SK-MEL-5 (cell line): ENCODE measurements around the gene CHN2. TPM values are rescaled to one million over a fixed set of nuclear protein-coding genes. Genes with fewer than 3 reads are reported as not detected.

Source experiments
- DNase-seq: peaks from one replicate; pipeline ENCODE4 v3.0.0-alpha.2; 2016; ENCODE audit warnings: low read depth, low spot score
- in situ Hi-C: cut with HindIII; loops from 2 replicates; pipeline ENCODE4 v1.10.0; 2016; ENCODE audit warnings: low sequenced_read_pairs, high pct_unique_total_duplicates, low pct_unique_long_range_greater_than_20kb
- total RNA-seq: library from RNA; depleted of rRNA; stranded (reverse); fragments of >200 nt; shearing (Covaris generic); gene quantifications from 2 replicates; pipeline ENCODE4 v1.2.3, GENCODE V29; 2014

The CHN2 gene
- total RNA-seq, 1 experiment from 2014 or later = 39.5 TPM

DNA sequence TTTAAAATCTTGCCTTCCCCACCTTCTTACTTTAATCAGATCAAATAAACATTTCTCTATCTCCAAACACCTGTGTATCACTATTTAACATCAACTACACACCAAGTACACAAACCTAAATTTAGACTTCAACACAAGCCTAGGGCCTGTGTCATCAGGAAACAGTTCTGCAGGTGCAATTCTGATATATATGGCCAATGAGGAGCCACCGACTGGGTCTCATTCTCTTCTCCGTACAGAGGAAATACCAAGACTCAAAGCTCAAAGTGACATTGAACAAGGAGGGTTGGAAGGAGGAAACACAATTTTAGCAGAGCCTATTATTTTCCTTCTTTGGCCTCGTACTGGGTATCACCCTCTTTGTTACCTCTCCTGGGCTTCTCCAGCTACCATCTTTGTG, 216.4 kb downstream of the CHN2 start:
- in situ Hi-C loops = loop anchor here (25.0 kb wide), 2 partner anchors 299 to 474 kb away; no protein-coding TSS in a partner anchor
- DNase-seq = no peak

DNA sequence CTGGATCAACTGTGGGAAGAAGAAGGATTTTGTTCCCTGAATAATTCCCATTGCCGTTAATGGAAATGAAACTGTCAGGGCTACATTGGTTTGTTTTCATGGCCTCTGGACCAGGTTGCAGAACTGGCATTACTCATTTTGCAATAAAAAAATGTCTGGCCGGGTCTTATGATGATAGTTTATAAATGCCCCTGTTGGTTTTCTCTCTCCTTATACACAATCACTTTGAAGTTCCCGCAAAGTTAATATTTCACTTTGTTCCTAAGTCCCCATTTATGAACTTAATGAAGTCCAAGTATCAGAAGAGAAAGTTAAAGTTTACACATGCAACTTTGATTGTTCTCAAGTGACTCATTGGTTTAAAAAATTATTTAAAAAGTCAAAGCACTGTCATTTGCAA, 218.3 kb downstream of the CHN2 start:
- no peak for DNase-seq
- in situ Hi-C loops = loop anchor here (25.0 kb wide), 2 partner anchors 301 to 476 kb away; no protein-coding TSS in a partner anchor

DNA sequence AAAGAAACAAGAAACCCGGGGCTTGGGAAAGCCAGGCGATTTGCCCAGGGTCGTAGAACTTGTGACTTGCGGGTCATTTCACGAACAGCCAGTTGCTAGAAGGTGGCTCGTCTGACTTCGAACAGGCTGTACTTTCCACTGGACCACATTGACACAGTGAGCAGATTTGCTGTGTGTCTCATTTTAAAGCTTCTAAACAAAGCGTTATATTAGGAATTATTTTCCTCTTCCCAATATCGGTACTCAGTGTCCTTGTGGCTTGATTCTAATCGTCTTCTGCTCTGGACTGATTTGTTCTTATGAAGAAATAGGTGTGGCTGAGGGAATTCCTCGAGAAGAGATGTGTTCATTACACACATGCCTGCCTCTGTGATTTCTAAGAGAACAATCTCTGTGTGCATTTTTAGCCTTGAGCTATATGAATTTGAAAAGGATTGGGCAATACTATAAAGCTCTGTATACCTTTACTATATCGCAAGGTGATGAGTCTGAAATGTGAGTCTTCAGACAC, 219.1 kb downstream of the CHN2 start:
- in situ Hi-C loops = loop anchor here (25.0 kb wide), 2 partner anchors 301 to 476 kb away; no protein-coding TSS in a partner anchor

DNA sequence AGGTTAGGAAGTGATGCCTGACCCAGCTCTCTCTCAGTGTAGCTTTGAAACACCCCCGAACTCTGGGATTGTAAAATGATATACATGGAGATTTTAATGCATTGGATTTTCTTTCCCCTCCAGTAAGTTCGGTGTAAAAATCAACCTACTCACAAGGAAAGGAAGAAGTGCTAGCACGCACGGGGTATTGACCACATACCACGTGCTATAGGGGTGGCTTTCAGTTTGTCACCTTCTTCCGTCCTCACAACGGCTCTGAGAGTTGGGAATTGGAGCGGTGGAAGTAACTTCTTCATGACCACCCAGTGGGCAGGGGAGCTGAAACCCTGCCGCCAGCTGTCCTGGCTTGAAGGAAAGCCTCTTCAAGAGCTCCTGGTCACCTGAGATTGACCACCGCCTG, 219.6 kb downstream of the CHN2 start:
- in situ Hi-C loops = loop anchor here (25.0 kb wide), 2 partner anchors 302 to 477 kb away; no protein-coding TSS in a partner anchor
- DNase-seq = no peak

More for the DNA sequence above, 219.1 kb downstream of the CHN2 start:
- DNase-seq = no peak

DNA sequence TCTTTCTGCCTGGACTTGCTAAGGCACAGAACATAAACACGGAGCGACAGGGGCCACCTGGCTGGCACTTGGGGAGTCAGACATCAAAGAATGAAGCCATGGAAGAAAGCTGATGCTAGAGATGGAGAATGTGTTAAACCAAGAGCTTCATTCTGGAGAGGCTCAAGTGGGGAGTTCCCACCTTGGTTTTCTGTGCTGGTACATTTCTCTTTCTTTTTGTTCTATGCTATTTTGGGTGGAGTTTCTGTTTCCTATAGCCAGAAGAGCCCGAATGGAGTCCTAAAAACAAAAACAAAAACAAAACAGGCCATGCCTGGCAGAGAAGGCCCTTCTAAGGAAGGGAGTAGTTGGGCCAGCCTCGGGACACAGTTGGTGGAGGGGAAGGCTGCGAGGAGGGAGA, 220.6 kb downstream of the CHN2 start:
- DNase-seq = no peak
- in situ Hi-C loops = loop anchor here (25.0 kb wide), 2 partner anchors 303 to 478 kb away; no protein-coding TSS in a partner anchor

DNA sequence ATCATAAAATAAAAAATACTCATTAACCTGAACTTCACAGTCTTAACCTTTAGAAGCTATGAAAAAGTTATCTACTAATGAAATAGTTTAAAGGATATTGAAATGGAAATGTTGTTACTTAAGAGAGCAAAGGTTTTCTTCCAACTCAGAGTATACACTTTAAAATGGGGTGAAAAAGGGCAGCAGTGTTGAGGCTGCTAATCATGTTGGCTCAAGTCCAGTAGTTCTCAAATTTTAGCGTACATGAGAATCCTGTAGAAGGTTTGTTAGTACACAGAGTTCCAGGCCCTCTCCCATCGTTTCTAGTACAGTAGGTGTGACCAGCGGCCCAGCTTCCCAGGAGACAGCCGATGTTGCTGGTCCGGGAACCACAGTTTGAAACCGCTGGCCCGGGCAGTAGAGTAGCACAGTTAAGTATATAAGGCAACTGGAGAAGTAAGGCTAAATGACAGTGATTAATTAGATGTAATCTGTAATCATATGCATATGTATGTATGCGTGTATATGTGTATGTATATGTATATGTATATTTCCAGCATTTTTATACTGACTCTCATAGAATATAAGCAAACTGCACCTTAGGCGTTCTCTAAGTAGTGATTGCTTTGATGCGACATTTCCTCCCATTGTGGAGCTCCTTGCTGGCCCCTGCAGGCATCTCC, 221.8 kb downstream of the CHN2 start:
- no peak for DNase-seq
- in situ Hi-C loops = loop anchor here (25.0 kb wide), 2 partner anchors 304 to 479 kb away; no protein-coding TSS in a partner anchor

DNA sequence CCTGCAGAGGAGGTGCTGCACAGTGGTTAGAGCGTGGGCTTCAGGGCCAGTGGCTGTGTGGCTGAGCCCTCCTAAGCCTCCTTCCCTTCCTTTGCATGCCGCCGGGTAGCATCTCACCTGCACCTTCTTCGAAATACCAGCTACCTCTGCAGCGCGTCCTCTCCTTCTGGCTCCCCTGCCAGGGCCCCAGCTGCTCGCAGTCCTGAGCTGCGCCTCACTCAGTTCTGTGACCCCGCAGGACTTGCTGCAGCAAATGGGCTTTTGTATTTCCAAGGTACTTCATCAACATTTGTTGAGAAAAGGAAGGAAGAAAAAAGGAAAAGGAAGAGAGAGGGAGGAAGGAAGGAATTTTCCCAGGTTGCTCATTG, 222.3 kb downstream of the CHN2 start:
- no peak for DNase-seq
- in situ Hi-C loops = loop anchor here (25.0 kb wide), 2 partner anchors 305 to 480 kb away; no protein-coding TSS in a partner anchor

DNA sequence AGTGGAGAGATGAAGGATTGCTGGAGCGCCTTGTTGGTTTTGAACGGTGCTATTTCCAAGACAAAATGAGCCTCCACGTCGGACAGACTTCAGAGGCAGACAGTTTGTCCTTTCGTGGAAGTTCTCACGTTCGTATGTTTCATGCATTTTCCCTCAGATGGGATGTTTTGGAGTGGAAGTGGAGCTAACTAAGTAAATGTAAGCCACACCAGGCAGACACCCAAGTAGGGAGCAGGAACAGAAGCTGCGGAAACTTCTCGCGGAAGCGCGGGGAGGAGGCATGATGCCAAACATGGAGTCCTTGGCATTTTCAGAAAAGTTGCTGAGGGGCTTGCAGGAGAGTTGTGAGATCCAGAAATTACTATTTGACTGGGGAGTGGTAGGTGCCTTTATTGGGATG, 223.5 kb downstream of the CHN2 start:
- DNase-seq = no peak
- in situ Hi-C loops = loop anchor here (25.0 kb wide), 2 partner anchors 306 to 481 kb away; no protein-coding TSS in a partner anchor

DNA sequence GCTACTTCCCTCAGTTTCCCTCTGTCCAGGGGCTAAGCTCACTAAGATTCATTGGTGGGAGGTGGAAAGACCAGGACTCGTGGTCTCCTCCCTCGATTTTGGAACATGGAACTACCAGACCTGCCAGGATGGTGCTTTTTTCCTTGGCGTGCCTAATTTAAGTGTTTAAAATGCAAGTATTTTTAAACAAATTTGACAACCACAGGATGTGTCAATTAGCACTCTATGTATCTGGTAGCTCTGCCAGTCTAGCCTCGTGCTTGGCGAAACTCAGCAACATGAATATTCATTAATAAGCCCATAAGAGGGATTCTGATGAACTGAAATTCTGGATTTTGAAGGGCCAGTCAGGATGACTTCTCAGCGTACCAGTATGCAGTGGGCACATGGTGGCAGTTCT, 224.1 kb downstream of the CHN2 start:
- in situ Hi-C loops = loop anchor here (25.0 kb wide), 2 partner anchors 306 to 481 kb away; no protein-coding TSS in a partner anchor
- DNase-seq = no peak

DNA sequence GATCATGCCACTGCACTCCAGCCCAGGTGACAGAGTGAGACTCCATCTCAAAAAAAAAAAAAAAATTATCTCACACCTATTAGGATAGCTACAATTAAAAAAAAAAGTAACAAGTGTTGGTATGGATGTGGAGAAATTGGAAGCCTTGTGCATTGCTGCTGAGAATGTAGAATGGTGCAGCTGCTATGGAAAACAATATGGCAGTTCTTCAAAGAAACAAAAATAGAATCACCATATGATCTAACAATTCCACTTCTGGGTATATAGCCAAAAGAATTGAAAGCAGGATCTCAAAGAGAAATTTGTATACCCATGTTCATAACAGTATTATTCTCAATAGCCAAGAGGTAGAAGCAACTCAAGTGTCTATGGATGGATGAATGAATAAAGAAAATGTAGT, 225.4 kb downstream of the CHN2 start:
- DNase-seq = no peak
- in situ Hi-C loops = loop anchor here (25.0 kb wide), 2 partner anchors 308 to 483 kb away; no protein-coding TSS in a partner anchor

DNA sequence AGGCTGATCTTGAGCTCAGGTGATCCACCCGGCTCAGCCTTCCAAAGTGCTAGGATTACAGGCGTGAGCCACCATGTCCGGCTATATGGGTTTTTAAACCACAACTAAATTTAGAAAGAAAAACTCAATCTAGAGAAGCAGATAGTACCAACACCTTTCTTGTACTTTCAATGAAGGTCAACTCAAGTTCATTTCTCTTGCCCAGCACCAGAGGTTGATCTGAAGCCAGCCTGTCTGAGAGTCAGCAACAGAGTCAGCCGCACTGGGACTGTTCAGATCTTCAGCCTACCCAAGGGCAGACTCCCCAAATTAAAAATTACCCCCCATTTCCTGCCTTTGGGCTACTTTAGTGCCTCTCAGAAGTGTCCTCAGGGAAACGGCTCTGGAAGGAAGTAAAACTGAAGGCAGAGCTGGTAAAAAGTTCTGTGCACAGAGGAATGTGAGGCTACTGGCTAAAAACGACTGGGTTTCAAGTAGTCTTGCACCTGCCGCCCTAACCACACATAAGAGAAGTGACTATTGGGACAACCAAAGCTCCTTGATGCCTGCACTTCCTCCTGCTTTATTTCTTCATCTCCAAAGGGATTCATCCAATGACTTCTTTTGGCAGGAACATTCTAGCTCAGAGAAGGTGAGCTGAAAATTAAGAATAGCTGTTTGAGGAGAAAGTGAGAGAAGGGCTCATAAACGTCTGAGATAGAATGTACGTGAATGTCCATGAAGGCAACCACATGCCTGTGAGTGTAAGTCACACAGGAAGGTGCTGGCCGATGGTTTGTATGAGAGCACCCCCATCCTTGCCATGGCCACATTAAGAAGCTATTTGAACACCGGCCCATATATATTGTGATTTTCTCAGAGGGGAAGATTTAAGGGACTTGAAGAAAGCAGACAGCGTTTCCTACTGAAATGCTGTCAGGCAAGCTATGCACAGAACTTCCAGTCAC, 226.7 kb downstream of the CHN2 start:
- in situ Hi-C loops = loop anchor here (25.0 kb wide), 2 partner anchors 309 to 484 kb away; no protein-coding TSS in a partner anchor
- DNase-seq = no peak

DNA sequence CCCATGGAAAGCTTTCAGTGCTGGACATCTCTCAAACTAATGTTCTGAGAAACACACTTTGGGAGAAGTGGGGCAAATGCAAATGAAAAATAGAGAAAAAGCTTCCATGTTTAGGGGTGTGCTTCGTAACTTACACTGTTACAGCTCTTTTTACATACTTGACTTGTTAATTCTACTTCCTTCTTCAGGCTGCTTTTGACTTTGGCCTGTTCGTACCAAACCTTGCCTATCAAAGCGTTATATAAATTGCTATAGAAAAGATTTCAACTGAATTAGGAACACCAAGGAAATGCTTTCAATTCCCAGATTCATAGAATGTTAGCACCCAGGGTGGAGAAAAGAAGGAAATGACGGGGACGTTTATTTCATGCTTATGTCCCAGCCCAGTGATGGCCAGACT, 228.3 kb downstream of the CHN2 start:
- no peak for DNase-seq
- in situ Hi-C loops = loop anchor here (25.0 kb wide), 2 partner anchors 311 to 486 kb away; no protein-coding TSS in a partner anchor

DNA sequence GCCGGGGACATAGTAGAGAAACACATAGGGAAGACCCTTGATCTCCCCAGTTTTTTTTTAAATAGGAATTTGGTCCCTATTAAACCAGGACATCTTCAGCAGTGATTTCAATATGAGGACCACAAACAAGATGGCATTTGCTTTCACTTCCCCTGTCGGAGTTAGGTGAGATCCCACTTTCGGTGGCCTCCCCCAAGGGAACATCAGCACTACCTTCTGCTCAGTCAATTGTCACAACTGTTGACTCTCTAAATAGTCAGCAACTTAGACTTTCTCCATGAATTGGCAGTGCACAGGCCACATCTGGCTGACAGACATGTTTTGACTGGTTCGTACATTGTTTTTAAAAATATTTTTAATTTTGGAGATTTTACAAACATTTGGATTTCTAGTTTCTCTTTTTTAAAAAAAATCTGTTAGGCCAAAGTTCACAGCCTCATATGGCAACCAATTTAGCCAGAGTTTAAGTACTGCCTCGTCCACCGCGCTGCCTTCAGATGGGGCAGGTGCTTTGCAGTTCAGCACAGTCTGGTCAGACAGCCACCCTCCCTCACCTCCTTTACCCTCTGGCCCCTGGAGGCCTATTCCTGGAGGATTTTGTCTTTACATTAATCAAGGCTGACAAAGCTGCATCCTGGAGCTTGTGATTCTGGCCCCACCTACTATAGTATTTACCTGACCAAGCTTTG, 229.9 kb downstream of the CHN2 start:
- in situ Hi-C loops = loop anchor here (25.0 kb wide), 2 partner anchors 312 to 487 kb away; no protein-coding TSS in a partner anchor

DNA sequence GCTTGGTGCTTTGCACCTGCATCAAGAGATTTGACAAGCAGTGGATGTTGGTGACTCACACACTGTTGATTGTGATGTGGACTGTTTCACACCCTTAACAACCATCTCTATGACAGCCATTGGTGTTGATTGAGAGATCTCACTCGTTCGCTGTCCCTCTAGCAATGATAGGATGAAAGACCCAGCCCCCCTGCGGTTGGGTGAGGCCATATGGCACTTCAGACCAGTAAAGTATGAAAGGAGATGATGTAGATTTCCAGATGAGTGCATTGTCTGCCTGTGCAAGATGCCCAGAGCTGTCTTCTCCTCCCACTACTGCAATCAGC, 230.4 kb downstream of the CHN2 start:
- in situ Hi-C loops = loop anchor here (25.0 kb wide), 2 partner anchors 313 to 488 kb away; no protein-coding TSS in a partner anchor

More for the DNA sequence above, 229.9 kb downstream of the CHN2 start:
- DNase-seq = no peak

DNA sequence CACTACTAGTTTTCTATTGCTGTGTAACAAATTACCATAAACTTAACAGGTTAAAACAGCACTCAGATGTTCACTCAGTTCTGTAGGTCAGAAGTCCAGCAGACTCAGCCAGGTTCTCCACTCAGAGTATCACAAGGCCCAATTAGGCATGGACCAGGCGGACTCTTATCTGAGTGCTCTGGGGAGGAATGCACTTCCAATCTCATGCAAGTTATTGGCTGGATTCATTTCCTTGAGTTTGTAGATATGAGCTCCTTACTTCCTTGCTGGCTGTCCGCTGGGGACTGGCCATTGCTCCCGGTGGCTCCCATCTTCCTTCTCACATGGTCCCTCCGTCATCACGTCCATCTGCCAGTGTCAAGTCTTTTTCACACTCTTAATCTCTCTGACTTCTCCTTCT, 232.0 kb downstream of the CHN2 start:
- in situ Hi-C loops = no loop called here
- DNase-seq = no peak

More for the DNA sequence above, 230.4 kb downstream of the CHN2 start:
- DNase-seq = no peak

DNA sequence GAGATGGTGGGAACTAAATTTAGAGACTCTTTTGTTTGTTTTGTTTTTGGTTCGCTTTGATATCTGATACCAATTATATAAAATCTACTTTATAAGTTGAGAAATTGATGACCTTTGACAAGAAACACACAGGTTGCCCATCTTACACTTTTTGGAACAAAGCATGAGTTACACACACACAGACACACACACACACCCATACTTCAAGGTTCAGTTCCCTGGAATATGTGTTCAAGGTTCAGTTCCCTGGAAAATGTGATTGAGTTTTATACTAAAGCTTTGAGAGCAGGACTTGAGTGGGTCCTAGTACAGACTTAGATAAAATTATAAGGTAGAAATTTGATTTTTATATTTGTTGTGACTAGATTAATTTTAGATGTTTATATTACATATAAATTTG, 234.8 kb downstream of the CHN2 start:
- in situ Hi-C loops = no loop called here
- DNase-seq = no peak

DNA sequence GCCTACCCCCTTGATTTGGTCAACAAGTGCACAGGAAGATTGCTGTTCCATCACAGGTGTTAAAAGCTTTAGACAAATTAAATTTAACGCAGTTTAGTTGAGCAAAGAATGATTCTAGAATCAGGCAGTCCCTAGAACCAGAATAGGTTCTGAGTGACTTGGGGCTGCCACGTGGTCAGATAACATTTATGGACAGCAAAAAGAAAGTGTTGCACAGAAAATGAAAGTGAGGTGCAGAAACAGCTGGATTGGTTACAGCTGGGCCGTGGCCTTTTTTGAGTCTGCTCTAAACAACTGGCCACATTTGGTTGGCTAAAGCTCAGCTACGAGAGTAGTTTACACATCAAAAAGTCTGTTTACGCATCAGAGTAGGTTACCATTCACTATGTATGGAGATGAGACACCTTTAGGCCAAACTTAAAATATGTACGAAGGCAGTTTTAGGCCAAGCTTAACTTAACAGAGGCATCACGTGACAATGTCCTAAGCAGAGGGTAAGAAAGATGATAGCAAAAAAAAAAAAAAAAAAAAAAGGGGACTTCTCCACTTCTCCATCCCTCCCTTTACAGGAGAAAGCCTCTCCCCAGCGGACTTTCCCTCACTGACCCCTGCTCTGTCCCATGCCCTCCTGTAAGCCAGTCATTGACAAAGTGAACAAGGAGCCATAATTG, 235.8 kb downstream of the CHN2 start:
- no peak for DNase-seq
- in situ Hi-C loops = no loop called here
